Endodermal cell (in vitro differentiated cells): ENCODE data around the gene SLCO1C1. TPM values are rescaled to one million over a fixed set of nuclear protein-coding genes. Genes with fewer than 3 reads are reported as not detected.

Source experiments
- DNase-seq: peaks from one replicate; pipeline ENCODE4 v3.0.0-alpha.2; 2017
- H3K27ac ChIP-seq: 2 replicates; pipeline ENCODE4 v1.5.1; 2013; ENCODE audit warnings: mild to moderate bottlenecking, low read depth, low read length, moderate library complexity
- H3K27me3 ChIP-seq: 2 replicates; pipeline ENCODE4 v1.6.1; 2013; ENCODE audit warnings: mild to moderate bottlenecking, low read length, moderate library complexity; ENCODE audit not compliant: insufficient read depth, control insufficient read depth, poor library complexity, severe bottlenecking
- H3K36me3 ChIP-seq: 2 replicates; pipeline ENCODE4 v1.7.0; 2013; ENCODE audit warnings: mild to moderate bottlenecking, low read length, moderate library complexity; ENCODE audit not compliant: control insufficient read depth, insufficient read depth
- H3K4me1 ChIP-seq: one replicate; pipeline ENCODE4 v1.7.0; 2013; ENCODE audit warnings: low read length; ENCODE audit not compliant: control insufficient read depth, insufficient read depth
- H3K4me3 ChIP-seq: 2 replicates; pipeline ENCODE4 v1.5.1; 2013; ENCODE audit warnings: mild to moderate bottlenecking, low read length, moderate library complexity
- H3K9ac ChIP-seq: 2 replicates; pipeline ENCODE4 v1.6.1; 2013; ENCODE audit warnings: mild to moderate bottlenecking, low read length, moderate library complexity; ENCODE audit not compliant: poor library complexity, severe bottlenecking; ENCODE audit errors: extremely low read depth
- H3K9me3 ChIP-seq: 2 replicates; pipeline ENCODE4 v1.6.1; 2013; ENCODE audit warnings: mild to moderate bottlenecking, low read length, moderate library complexity; ENCODE audit not compliant: control insufficient read depth
- H3K27ac Mint-ChIP-seq: 2 replicates; pipeline ENCODE4 v1.8.0; 2020; ENCODE audit warnings: mixed read lengths
- H3K27me3 Mint-ChIP-seq: 2 replicates; pipeline ENCODE4 v1.8.0; 2021; ENCODE audit warnings: mild to moderate bottlenecking, mixed read lengths; ENCODE audit not compliant: insufficient read depth
- H3K36me3 Mint-ChIP-seq: 2 replicates; pipeline ENCODE4 v1.8.0; 2020; ENCODE audit warnings: low read depth, mixed read lengths
- H3K4me1 Mint-ChIP-seq: 2 replicates; pipeline ENCODE4 v1.8.0; 2020; ENCODE audit warnings: mixed read lengths
- H3K4me3 Mint-ChIP-seq: 2 replicates; pipeline ENCODE4 v1.8.0; 2020; ENCODE audit warnings: mild to moderate bottlenecking, moderate library complexity, mixed read lengths
- H3K9me3 Mint-ChIP-seq: 2 replicates; pipeline ENCODE4 v1.8.0; 2020; ENCODE audit warnings: mild to moderate bottlenecking, mixed read lengths
- WGBS, 2 experiments: methylation state at CpG; one replicate each; pipeline versions ENCODE4 v1.1.5 to v1.1.7; 2013; ENCODE audit warnings: missing lambda C conversion rate in 2 of 2, mixed read lengths in 1 of 2; ENCODE audit not compliant: insufficient coverage in 1 of 2, insufficient read length in 1 of 2; 5-methylcytosine and 5-hydroxymethylcytosine counted together
- total RNA-seq, 2 donors: library from RNA; stranded (reverse); fragmentation: NEBNext Ultra II Directional in 1 of 2; extraction: Animal tissue kit (Norgen Biotek cat#: 25700) in 1 of 2; gene quantifications; 2 replicates in 1 of 2; 3 replicates in 1 of 2; pipeline ENCODE4 v1.2.1, GENCODE V29; 2021
- TF ChIP-seq, protein P1 (sequence below): fragments of 200-600 bp; sonication (generic); conservative IDR thresholded peaks from 2 replicates; pipeline ENCODE4 v1.5.0; 2021; ENCODE audit warnings: antibody characterized with exemption, mild to moderate bottlenecking

SLCO1C1 gene
- total RNA-seq, 2 donors from 2014 or later = 0.57 to 0.64 TPM

DNA sequence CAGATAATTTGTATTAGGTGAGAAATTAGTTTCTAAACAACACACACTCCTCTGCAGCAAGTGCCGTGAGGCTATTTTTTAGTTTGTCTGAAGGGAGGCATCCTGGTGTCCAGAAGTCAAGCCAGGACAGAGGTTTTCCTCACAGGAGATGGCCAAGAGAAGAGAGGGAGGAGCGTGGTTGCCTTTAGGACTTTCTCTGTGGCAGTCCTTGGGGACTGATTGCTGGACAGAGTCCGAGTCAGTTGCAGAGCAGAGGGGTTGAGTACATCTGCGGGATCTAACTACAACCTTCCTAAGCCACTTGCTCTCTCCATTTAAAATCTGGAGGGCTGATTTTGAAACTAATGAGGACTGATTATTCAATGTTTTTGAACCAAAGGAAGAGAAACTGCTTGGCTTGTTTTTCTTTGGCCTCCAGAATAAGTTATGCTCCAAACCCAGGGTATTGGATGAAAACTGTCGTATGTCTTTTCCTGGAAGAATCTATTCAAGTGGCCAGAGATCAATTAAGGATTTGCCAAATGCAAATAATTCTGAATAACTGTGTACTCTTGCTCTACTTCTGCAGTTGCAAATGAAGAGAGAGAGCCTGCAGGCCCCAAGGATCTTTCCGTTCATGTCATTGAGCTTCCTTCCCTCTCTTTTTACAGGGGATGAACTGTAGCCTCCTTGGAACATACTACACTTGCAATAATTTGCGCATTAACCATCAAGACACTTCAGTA lies 1.2 kb downstream of the SLCO1C1 start:
- 86 to 89% methylated on average over 4 to 6 of the region's 7 CpGs for WGBS, 2 experiments
- TF ChIP-seq, protein P1, sequence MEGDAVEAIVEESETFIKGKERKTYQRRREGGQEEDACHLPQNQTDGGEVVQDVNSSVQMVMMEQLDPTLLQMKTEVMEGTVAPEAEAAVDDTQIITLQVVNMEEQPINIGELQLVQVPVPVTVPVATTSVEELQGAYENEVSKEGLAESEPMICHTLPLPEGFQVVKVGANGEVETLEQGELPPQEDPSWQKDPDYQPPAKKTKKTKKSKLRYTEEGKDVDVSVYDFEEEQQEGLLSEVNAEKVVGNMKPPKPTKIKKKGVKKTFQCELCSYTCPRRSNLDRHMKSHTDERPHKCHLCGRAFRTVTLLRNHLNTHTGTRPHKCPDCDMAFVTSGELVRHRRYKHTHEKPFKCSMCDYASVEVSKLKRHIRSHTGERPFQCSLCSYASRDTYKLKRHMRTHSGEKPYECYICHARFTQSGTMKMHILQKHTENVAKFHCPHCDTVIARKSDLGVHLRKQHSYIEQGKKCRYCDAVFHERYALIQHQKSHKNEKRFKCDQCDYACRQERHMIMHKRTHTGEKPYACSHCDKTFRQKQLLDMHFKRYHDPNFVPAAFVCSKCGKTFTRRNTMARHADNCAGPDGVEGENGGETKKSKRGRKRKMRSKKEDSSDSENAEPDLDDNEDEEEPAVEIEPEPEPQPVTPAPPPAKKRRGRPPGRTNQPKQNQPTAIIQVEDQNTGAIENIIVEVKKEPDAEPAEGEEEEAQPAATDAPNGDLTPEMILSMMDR = no peak

DNA sequence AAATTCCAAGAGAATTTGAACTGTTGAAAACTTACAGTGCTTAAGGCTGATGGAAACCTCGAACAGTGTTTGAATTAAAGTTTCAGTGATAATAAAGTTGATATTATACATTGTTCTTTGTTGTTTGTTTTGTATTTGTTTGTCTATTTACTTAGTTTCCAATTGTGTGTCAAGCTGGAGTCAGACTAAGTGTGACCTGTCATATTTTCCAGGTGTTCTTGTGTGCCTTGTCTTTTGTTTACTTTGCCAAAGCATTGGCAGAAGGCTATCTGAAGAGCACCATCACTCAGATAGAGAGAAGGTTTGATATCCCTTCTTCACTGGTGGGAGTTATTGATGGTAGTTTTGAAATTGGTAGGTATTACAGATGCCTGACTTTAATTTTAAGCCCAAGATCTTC lies 6.0 kb downstream of the SLCO1C1 start:
- peaks cover 3% of the 10 kb centered on the region for H3K27me3 Mint-ChIP-seq
- peaks cover 31% of the 10 kb centered on the region for H3K4me1 Mint-ChIP-seq
- H3K27ac Mint-ChIP-seq = no peak overlapping the region
- no peaks in the 10 kb centered on the region for H3K36me3 Mint-ChIP-seq
- Histone ChIP-seq H3K36me3 (no peaks in the 10 kb centered on the region), H3K27ac (no peak overlapping the region), H3K27me3 (peaks cover 9% of the 10 kb centered on the region), H3K9me3 (no peaks in the 10 kb centered on the region), H3K4me1 (peaks cover 26% of the 10 kb centered on the region), H3K4me3 (no peak overlapping the region), H3K9ac (no peak overlapping the region)
- H3K4me3 Mint-ChIP-seq = no peak overlapping the region
- TF ChIP-seq, protein P1 = no peak
- DNase-seq = no peak
- H3K9me3 Mint-ChIP-seq = no peaks in the 10 kb centered on the region
- WGBS, 2 experiments = 96% methylated on average over 1 of the region's 1 CpG; no CpG with 5 or more reads in 1 of the 2 experiments

More for the DNA sequence above, 1.2 kb downstream of the SLCO1C1 start:
- H3K27ac ChIP-seq = no peak overlapping the region
- Mint-ChIP-seq H3K9me3 (no peaks in the 10 kb centered on the region), H3K36me3 (no peaks in the 10 kb centered on the region), H3K27me3 (no peaks in the 10 kb centered on the region), H3K4me1 (peaks cover 51% of the 10 kb centered on the region), H3K4me3 (no peak overlapping the region), H3K27ac (no peak overlapping the region)
- peaks cover 16% of the 10 kb centered on the region for H3K27me3 ChIP-seq
- H3K36me3 ChIP-seq = no peaks in the 10 kb centered on the region
- H3K4me1 ChIP-seq = peaks cover 32% of the 10 kb centered on the region
- no peak overlapping the region for H3K9ac ChIP-seq
- no peak overlapping the region for H3K4me3 ChIP-seq
- DNase-seq = peak; percentile 53
- no peaks in the 10 kb centered on the region for H3K9me3 ChIP-seq

DNA sequence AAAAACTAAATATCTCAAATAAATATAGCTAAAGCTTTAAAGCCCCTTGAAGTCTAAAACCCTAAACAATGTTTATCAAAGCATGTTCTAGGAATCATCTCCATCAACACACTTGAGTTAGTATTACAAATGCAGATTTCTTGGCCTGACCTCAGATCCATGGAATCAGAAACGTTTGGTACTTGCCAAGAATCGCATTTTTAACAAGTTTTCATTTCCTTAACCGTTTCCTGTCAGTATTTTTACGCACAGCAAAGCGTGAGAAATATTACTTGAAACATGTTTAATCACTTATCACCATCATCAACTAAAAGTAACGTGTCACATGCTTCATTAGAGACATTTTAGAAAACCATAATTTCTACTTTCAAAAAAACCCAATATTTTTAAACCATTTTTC lies 9.7 kb downstream of the SLCO1C1 start:
- TF ChIP-seq, protein P1 = no peak
- peaks cover 12% of the 10 kb centered on the region for H3K27me3 ChIP-seq
- H3K9me3 Mint-ChIP-seq = no peaks in the 10 kb centered on the region

More for the DNA sequence above, 9.7 kb downstream of the SLCO1C1 start:
- Histone ChIP-seq H3K9ac (no peak overlapping the region), H3K27ac (no peak overlapping the region), H3K4me3 (no peak overlapping the region), H3K36me3 (no peaks in the 10 kb centered on the region), H3K4me1 (peaks cover 5% of the 10 kb centered on the region), H3K9me3 (no peaks in the 10 kb centered on the region)
- no peaks in the 10 kb centered on the region for H3K36me3 Mint-ChIP-seq
- H3K4me1 Mint-ChIP-seq = peaks cover 18% of the 10 kb centered on the region
- no peak overlapping the region for H3K4me3 Mint-ChIP-seq
- H3K27me3 Mint-ChIP-seq = peaks cover 19% of the 10 kb centered on the region
- no peak overlapping the region for H3K27ac Mint-ChIP-seq
- DNase-seq = no peak
- 85 to 88% methylated on average over 2 to 6 of the region's 6 CpGs for WGBS, 2 experiments
